NT2/D1 (cell line): ENCODE measurements around the gene SLC41A3.
"Not testable (repeated sequence)": the region's sequence is repeated elsewhere in the genome, so short reads cannot be mapped to it uniquely, and the experiment has no call there.

Experiments used
- DNase-seq: peaks from one replicate; pipeline ENCODE4 v3.0.0-alpha.2; 2011; ENCODE audit warnings: low read depth, low spot score
- H3K27me3 ChIP-seq: 2 replicates; pipeline ENCODE4 v1.6.0; 2011; ENCODE audit warnings: mild to moderate bottlenecking; ENCODE audit not compliant: insufficient read length, insufficient read depth
- H3K36me3 ChIP-seq: 2 replicates; pipeline ENCODE4 v1.6.1; 2011; ENCODE audit warnings: mild to moderate bottlenecking, low read length, mixed read lengths; ENCODE audit not compliant: insufficient read depth, insufficient read length
- H3K4me1 ChIP-seq: 2 replicates; pipeline ENCODE4 v1.5.1; 2011; ENCODE audit not compliant: insufficient read depth, insufficient read length
- H3K4me3 ChIP-seq: 2 replicates; pipeline ENCODE4 v1.5.1; 2011; ENCODE audit warnings: low read depth; ENCODE audit not compliant: insufficient read length
- H3K9ac ChIP-seq: 2 replicates; pipeline ENCODE4 v1.6.0; 2011; ENCODE audit warnings: low read depth; ENCODE audit not compliant: insufficient read length
- H3K9me3 ChIP-seq: 2 replicates; pipeline ENCODE4 v1.5.1; 2011; ENCODE audit warnings: mild to moderate bottlenecking, low read length; ENCODE audit not compliant: insufficient read depth
- SUZ12 ChIP-seq: IDR thresholded peaks from 2 replicates; pipeline ENCODE4 v1.6.1; 2011; ENCODE audit not compliant: insufficient read length, insufficient read depth; ENCODE audit errors: extremely low read depth
- YY1 ChIP-seq: IDR thresholded peaks from 2 replicates; pipeline ENCODE4 v1.6.1; 2011; ENCODE audit not compliant: insufficient read length, insufficient read depth
- ZNF274 ChIP-seq: IDR thresholded peaks from 2 replicates; pipeline ENCODE4 v1.6.1; 2011; ENCODE audit warnings: mild to moderate bottlenecking, low read depth, low read length

Gene SLC41A3

GRCh38 chr3:126070146-126070545, 13.8 kb downstream of the SLC41A3 start:
- DNase-seq = no peak
- Histone ChIP-seq H3K4me3 (no peak overlapping the region), H3K9me3 (peaks cover 4% of the 10 kb centered on the region; the same call in 1 of the 2 replicates), H3K4me1 (no peaks in the 10 kb centered on the region), H3K27me3 (no peaks in the 10 kb centered on the region), H3K36me3 (peaks cover 2% of the 10 kb centered on the region), H3K9ac (no peak overlapping the region)
- TF ChIP-seq YY1 = no peak
- TF ChIP-seq ZNF274 = no peak
- no peak for TF ChIP-seq SUZ12

- no peak overlapping the region for H3K9ac ChIP-seq
- H3K4me1 ChIP-seq = no peaks in the 10 kb centered on the region
- peaks cover 2% of the 10 kb centered on the region for H3K36me3 ChIP-seq
- no peaks in the 10 kb centered on the region for H3K9me3 ChIP-seq
- TF ChIP-seq ZNF274 = no peak
- TF ChIP-seq YY1 = no peak
- no peak for TF ChIP-seq SUZ12
- no peak for DNase-seq
- H3K4me3 ChIP-seq = no peak overlapping the region
- no peaks in the 10 kb centered on the region for H3K27me3 ChIP-seq
Measured at GRCh38 chr3:126067959-126068358, 16.0 kb downstream of the SLC41A3 start.

GRCh38 chr3:126066676-126067075, 17.2 kb downstream of the SLC41A3 start:
- not testable (repeated sequence) for H3K4me1 ChIP-seq, H3K4me3 ChIP-seq, DNase-seq, H3K36me3 ChIP-seq, H3K27me3 ChIP-seq, H3K9ac ChIP-seq, H3K9me3 ChIP-seq

- H3K36me3 ChIP-seq = peaks cover 2% of the 10 kb centered on the region
- no peaks in the 10 kb centered on the region for H3K9me3 ChIP-seq
- H3K4me1 ChIP-seq = no peaks in the 10 kb centered on the region
- no peak overlapping the region for H3K4me3 ChIP-seq
- no peak for DNase-seq
- no peak overlapping the region for H3K9ac ChIP-seq
- TF ChIP-seq SUZ12 = no peak
- no peak for TF ChIP-seq ZNF274
- no peaks in the 10 kb centered on the region for H3K27me3 ChIP-seq
Measured at GRCh38 chr3:126065876-126066275, 18.0 kb downstream of the SLC41A3 start.

- no peak overlapping the region for H3K9ac ChIP-seq
- no peaks in the 10 kb centered on the region for H3K27me3 ChIP-seq
- H3K4me1 ChIP-seq = no peaks in the 10 kb centered on the region
- H3K4me3 ChIP-seq = no peak overlapping the region
- TF ChIP-seq YY1 (no peak), ZNF274 (no peak), SUZ12 (no peak)
- H3K36me3 ChIP-seq = peaks cover 2% of the 10 kb centered on the region
- no peaks in the 10 kb centered on the region for H3K9me3 ChIP-seq
- no peak for DNase-seq
Measured at GRCh38 chr3:126064627-126065258, 19.2 kb downstream of the SLC41A3 start.

- Histone ChIP-seq H3K27me3 (no peaks in the 10 kb centered on the region), H3K9ac (no peak overlapping the region), H3K4me3 (no peak overlapping the region), H3K9me3 (no peaks in the 10 kb centered on the region), H3K36me3 (peaks cover 2% of the 10 kb centered on the region), H3K4me1 (no peaks in the 10 kb centered on the region)
- DNase-seq = no peak
- no peak for TF ChIP-seq SUZ12
- TF ChIP-seq YY1 = no peak
Measured at GRCh38 chr3:126063358-126063965, 20.5 kb downstream of the SLC41A3 start.

GRCh38 chr3:126061301-126062032, 22.5 kb downstream of the SLC41A3 start:
- Histone ChIP-seq H3K36me3 (peaks cover 2% of the 10 kb centered on the region), H3K9ac (no peak overlapping the region), H3K27me3 (no peaks in the 10 kb centered on the region), H3K9me3 (no peaks in the 10 kb centered on the region), H3K4me1 (peaks cover 9% of the 10 kb centered on the region), H3K4me3 (no peak overlapping the region)
- DNase-seq = no peak
- no peak for TF ChIP-seq ZNF274
- no peak for TF ChIP-seq YY1
- TF ChIP-seq SUZ12 = no peak
